Neural cell (in vitro differentiated cells): ENCODE results near the gene CREBBP. TPM values are rescaled to one million over a fixed set of nuclear protein-coding genes. Genes with fewer than 3 reads are reported as not detected.

Experiments
- H2AFZ ChIP-seq: fragments of 200-600, 300-800 bp; sonication (generic), shearing (Covaris generic); 2 replicates; pipeline ENCODE4 v1.6.0; 2014; ENCODE audit warnings: low read depth, mild to moderate bottlenecking, antibody characterized with exemption, low read length, moderate library complexity
- H3F3A ChIP-seq: fragments of 200-600 bp; shearing (Covaris generic); 2 replicates; pipeline ENCODE4 v1.6.1; 2016; ENCODE audit warnings: mild to moderate bottlenecking, moderate library complexity, mixed read lengths, antibody characterized with exemption, low read length; ENCODE audit not compliant: insufficient read depth, poor library complexity, severe bottlenecking
- H3K27ac ChIP-seq: fragments of 200-600, 300-800 bp; sonication (generic), shearing (Covaris generic); 2 replicates; pipeline ENCODE4 v1.5.1; 2014; ENCODE audit warnings: mild to moderate bottlenecking, low read length, moderate library complexity
- H3K27me3 ChIP-seq: fragments of 300-800, 200-600 bp; sonication (generic), shearing (Covaris generic); 2 replicates; pipeline ENCODE4 v1.6.0; 2014; ENCODE audit warnings: mild to moderate bottlenecking, low read depth, low read length, moderate library complexity; ENCODE audit not compliant: insufficient read depth
- H3K36me3 ChIP-seq: fragments of 300-800, 200-600 bp; sonication (generic), shearing (Covaris generic); 2 replicates; pipeline ENCODE4 v1.5.1; 2014; ENCODE audit warnings: mild to moderate bottlenecking, antibody characterized with exemption, low read length, moderate library complexity; ENCODE audit not compliant: insufficient read depth
- H3K4me2 ChIP-seq: fragments of 300-800, 200-600 bp; sonication (generic), shearing (Covaris generic); 2 replicates; pipeline ENCODE4 v1.6.0; 2014; ENCODE audit warnings: mild to moderate bottlenecking, low read length
- H3K4me3 ChIP-seq: fragments of 300-800, 200-600 bp; sonication (generic), shearing (Covaris generic); 2 replicates; pipeline ENCODE4 v1.5.1; 2014; ENCODE audit warnings: mild to moderate bottlenecking, low read length, moderate library complexity
- H3K79me2 ChIP-seq: fragments of 200-600 bp; shearing (Covaris generic); replicated peaks from 2 replicates; pipeline ENCODE4 v1.6.0; 2014; ENCODE audit warnings: mild to moderate bottlenecking, low read length, moderate library complexity; ENCODE audit not compliant: insufficient read depth
- H3K9ac ChIP-seq: fragments of 300-800, 200-600 bp; sonication (generic), shearing (Covaris generic); 2 replicates; pipeline ENCODE4 v1.6.1; 2016; ENCODE audit warnings: mild to moderate bottlenecking, low read length, mixed read lengths
- H3K9me2 ChIP-seq: fragments of 200-600 bp; shearing (Covaris generic); 2 replicates; pipeline ENCODE4 v1.6.1; 2016; ENCODE audit warnings: mild to moderate bottlenecking, low read length, mixed read lengths; ENCODE audit not compliant: insufficient read depth
- H3K9me3 ChIP-seq: fragments of 200-600, 300-800 bp; sonication (generic), shearing (Covaris generic); 2 replicates; pipeline ENCODE4 v1.6.1; 2016; ENCODE audit warnings: mild to moderate bottlenecking, mixed run types, low read length, moderate library complexity, mixed read lengths
- H4K20me1 ChIP-seq: fragments of 200-600 bp; shearing (Covaris generic); 2 replicates; pipeline ENCODE4 v1.6.1; 2016; ENCODE audit warnings: mild to moderate bottlenecking, mixed run types; ENCODE audit not compliant: insufficient read depth
- EP300 ChIP-seq: fragments of 450-650 bp; conservative IDR thresholded peaks from 2 replicates; pipeline ENCODE4 v1.6.1; 2014; ENCODE audit warnings: antibody characterized with exemption, mild to moderate bottlenecking, moderate library complexity; ENCODE audit not compliant: poor library complexity, severe bottlenecking
- EZH2 ChIP-seq: fragments of 200-600, 300-800 bp; shearing (Covaris generic), sonication (generic); IDR thresholded peaks from 2 replicates; pipeline ENCODE4 v1.6.1; 2014; ENCODE audit warnings: antibody characterized with exemption, low read length, borderline replicate concordance, mild to moderate bottlenecking; ENCODE audit not compliant: insufficient read depth, poor library complexity, severe bottlenecking
- MXI1 ChIP-seq: fragments of 450-650 bp; conservative IDR thresholded peaks from 2 replicates; pipeline ENCODE4 v1.6.1; 2014; ENCODE audit warnings: antibody characterized with exemption, mild to moderate bottlenecking; ENCODE audit not compliant: poor library complexity, severe bottlenecking
- POLR2AphosphoS5 ChIP-seq: IDR thresholded peaks from 2 replicates; pipeline ENCODE4 v1.6.1; 2012
- RAD21 ChIP-seq: fragments of 450-650 bp; conservative IDR thresholded peaks from 2 replicates; pipeline ENCODE4 v1.6.1; 2014; ENCODE audit warnings: antibody characterized with exemption, mild to moderate bottlenecking, moderate library complexity
- SMC3 ChIP-seq: fragments of 450-650 bp; conservative IDR thresholded peaks from 2 replicates; pipeline ENCODE4 v1.6.1; 2014; ENCODE audit warnings: antibody characterized with exemption, mild to moderate bottlenecking, moderate library complexity; ENCODE audit not compliant: poor library complexity
- TAF1 ChIP-seq: IDR thresholded peaks from 2 replicates; pipeline ENCODE4 v1.6.1; 2012; ENCODE audit warnings: low read depth
- polyA plus RNA-seq: library from polyadenylated mRNA; depleted of rRNA; stranded (reverse); fragments of >200 nt; gene quantifications from 2 replicates; pipeline ENCODE4 v1.2.3, GENCODE V29; 2014
- TF ChIP-seq, protein P1 (sequence below): IDR thresholded peaks from 2 replicates; pipeline ENCODE4 v1.6.1; 2012; ENCODE audit warnings: borderline replicate concordance
- TF ChIP-seq, protein P2 (sequence below): fragments of 450-650 bp; IDR thresholded peaks from 2 replicates; pipeline ENCODE4 v1.5.1; 2014; ENCODE audit warnings: antibody characterized with exemption, mild to moderate bottlenecking, moderate library complexity; ENCODE audit not compliant: poor library complexity, severe bottlenecking

Gene CREBBP
- polyA plus RNA-seq, 1 donor from 2014 or later = 3.3 TPM

DNA sequence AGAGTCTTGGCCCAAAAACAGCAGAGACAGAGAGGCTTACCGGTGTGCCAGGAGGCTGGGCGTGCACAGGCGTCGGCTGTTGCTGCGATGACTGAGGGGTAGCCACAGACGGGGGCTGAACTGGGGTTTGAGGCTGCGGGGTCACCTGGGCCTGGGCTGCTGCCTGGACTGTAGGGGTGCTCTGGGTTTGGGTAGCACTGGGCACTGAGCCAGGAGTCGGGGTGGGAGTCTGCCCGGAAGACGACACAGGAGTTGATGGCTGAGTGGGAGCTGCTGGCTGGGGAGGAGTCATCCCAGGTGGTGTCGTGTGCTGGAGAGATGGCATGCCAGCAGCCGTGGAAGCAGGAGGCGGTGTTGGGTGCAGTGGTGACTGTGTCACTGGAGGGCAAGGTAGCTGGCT is 110.0 kb downstream of the CREBBP start:
- Histone ChIP-seq H3K27ac (no peak overlapping the region), H3K9me3 (no peaks in the 10 kb centered on the region), H3K4me3 (no peak overlapping the region), H2AFZ (no peak overlapping the region), H3K4me2 (no peak overlapping the region), H3K9ac (no peak overlapping the region), H3K27me3 (no peaks in the 10 kb centered on the region), H3K36me3 (peaks cover 13% of the 10 kb centered on the region), H3F3A (no peaks in the 10 kb centered on the region), H3K79me2 (no peaks in the 10 kb centered on the region), H3K9me2 (no peaks in the 10 kb centered on the region), H4K20me1 (peaks cover 4% of the 10 kb centered on the region)
- no peak for TF ChIP-seq EP300
- TF ChIP-seq, protein P1, sequence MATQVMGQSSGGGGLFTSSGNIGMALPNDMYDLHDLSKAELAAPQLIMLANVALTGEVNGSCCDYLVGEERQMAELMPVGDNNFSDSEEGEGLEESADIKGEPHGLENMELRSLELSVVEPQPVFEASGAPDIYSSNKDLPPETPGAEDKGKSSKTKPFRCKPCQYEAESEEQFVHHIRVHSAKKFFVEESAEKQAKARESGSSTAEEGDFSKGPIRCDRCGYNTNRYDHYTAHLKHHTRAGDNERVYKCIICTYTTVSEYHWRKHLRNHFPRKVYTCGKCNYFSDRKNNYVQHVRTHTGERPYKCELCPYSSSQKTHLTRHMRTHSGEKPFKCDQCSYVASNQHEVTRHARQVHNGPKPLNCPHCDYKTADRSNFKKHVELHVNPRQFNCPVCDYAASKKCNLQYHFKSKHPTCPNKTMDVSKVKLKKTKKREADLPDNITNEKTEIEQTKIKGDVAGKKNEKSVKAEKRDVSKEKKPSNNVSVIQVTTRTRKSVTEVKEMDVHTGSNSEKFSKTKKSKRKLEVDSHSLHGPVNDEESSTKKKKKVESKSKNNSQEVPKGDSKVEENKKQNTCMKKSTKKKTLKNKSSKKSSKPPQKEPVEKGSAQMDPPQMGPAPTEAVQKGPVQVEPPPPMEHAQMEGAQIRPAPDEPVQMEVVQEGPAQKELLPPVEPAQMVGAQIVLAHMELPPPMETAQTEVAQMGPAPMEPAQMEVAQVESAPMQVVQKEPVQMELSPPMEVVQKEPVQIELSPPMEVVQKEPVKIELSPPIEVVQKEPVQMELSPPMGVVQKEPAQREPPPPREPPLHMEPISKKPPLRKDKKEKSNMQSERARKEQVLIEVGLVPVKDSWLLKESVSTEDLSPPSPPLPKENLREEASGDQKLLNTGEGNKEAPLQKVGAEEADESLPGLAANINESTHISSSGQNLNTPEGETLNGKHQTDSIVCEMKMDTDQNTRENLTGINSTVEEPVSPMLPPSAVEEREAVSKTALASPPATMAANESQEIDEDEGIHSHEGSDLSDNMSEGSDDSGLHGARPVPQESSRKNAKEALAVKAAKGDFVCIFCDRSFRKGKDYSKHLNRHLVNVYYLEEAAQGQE = no peak
- TF ChIP-seq POLR2AphosphoS5 = peak; percentile 3
- TF ChIP-seq, protein P2, sequence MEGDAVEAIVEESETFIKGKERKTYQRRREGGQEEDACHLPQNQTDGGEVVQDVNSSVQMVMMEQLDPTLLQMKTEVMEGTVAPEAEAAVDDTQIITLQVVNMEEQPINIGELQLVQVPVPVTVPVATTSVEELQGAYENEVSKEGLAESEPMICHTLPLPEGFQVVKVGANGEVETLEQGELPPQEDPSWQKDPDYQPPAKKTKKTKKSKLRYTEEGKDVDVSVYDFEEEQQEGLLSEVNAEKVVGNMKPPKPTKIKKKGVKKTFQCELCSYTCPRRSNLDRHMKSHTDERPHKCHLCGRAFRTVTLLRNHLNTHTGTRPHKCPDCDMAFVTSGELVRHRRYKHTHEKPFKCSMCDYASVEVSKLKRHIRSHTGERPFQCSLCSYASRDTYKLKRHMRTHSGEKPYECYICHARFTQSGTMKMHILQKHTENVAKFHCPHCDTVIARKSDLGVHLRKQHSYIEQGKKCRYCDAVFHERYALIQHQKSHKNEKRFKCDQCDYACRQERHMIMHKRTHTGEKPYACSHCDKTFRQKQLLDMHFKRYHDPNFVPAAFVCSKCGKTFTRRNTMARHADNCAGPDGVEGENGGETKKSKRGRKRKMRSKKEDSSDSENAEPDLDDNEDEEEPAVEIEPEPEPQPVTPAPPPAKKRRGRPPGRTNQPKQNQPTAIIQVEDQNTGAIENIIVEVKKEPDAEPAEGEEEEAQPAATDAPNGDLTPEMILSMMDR = no peak
- no peak for TF ChIP-seq TAF1
- no peak for TF ChIP-seq MXI1

DNA sequence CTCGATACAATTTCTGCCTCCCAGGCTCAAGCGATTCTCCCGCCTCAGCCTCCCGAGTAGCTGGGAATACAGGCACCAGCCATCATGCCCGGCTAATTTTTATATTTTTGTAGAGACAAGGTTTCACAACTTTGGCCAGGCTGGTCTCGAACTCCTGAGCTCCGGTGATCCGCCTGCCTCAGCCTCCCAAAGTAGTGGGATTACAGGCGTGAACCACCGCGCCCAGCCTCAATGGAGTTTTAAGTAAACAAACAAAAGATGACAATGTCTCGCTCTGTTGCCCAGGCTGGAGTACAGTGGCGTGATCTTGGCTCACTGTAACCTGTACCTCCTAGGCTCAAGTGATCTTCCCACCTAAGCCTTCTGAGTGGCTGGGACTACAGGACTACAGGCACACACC is 110.6 kb downstream of the CREBBP start:
- H3K4me3 ChIP-seq = no peak overlapping the region
- no peak overlapping the region for H3K27ac ChIP-seq
- H3K9ac ChIP-seq = no peak overlapping the region
- H3K79me2 ChIP-seq = no peaks in the 10 kb centered on the region
- no peak overlapping the region for H2AFZ ChIP-seq
- H3K9me3 ChIP-seq = no peaks in the 10 kb centered on the region
- H3K36me3 ChIP-seq = peaks cover 13% of the 10 kb centered on the region
- no peak overlapping the region for H3K4me2 ChIP-seq
- no peaks in the 10 kb centered on the region for H3K9me2 ChIP-seq
- TF ChIP-seq EZH2 (no peak), MXI1 (no peak), POLR2AphosphoS5 (no peak), EP300 (no peak), RAD21 (no peak), SMC3 (no peak), TAF1 (no peak)
- TF ChIP-seq, protein P1 = no peak
- TF ChIP-seq, protein P2 = no peak
- no peaks in the 10 kb centered on the region for H3F3A ChIP-seq
- no peaks in the 10 kb centered on the region for H3K27me3 ChIP-seq
- no peaks in the 10 kb centered on the region for H4K20me1 ChIP-seq
